AG04450 (cell line): ENCODE data around the gene LPIN1. TPM values are rescaled to one million over a fixed set of nuclear protein-coding genes. Genes with fewer than 3 reads are reported as not detected.
A peak's percentile ranks its signal among the peaks of the same experiment; 100 is the strongest.

Source experiments
- CTCF ChIA-PET: fragments of 300-600, 350-600 bp; formaldehyde crosslinking; extraction: SDS; loops from one replicate; lab custom pipeline; 2022; ENCODE audit warnings: antibody characterized with exemption, inconsistent platforms; lab: Charles Lee
- POLR2A ChIA-PET: fragments of 350-600 bp; formaldehyde crosslinking; extraction: SDS; loops from one replicate; lab custom pipeline; 2021; ENCODE audit warnings: antibody characterized with exemption, inconsistent platforms; lab: Yijun Ruan, JAX
- DNase-seq: peaks from one replicate; pipeline ENCODE4 v3.0.0-alpha.2; 2011; ENCODE audit warnings: low read depth, low spot score
- H3K27ac ChIP-seq: one replicate; pipeline ENCODE4 v1.5.1; 2012; ENCODE audit warnings: low read depth, low read length, control low read depth
- H3K27me3 ChIP-seq: one replicate; pipeline ENCODE4 v1.6.0; 2012; ENCODE audit warnings: low read length; ENCODE audit not compliant: control insufficient read depth, insufficient read depth
- H3K4me3 ChIP-seq: 2 replicates; pipeline ENCODE4 v1.5.1; 2011; ENCODE audit warnings: mild to moderate bottlenecking, low read depth, low read length, control low read depth
- H3K9me3 ChIP-seq: 2 replicates; pipeline ENCODE4 v1.5.1; 2012; ENCODE audit warnings: low read length; ENCODE audit not compliant: control insufficient read depth, insufficient read depth
- polyA plus RNA-seq: library from polyadenylated mRNA; depleted of rRNA; stranded (reverse); fragments of >200 nt; gene quantifications from 2 replicates; pipeline ENCODE4 v1.2.3, GENCODE V29; 2011
- TF ChIP-seq, protein P1 (sequence below): IDR thresholded peaks from 2 replicates; pipeline ENCODE4 v1.5.1; 2011; ENCODE audit warnings: low read depth, low read length, control low read depth, inconsistent platforms

The LPIN1 gene
- polyA plus RNA-seq, 1 experiment: 40.5 TPM

DNA sequence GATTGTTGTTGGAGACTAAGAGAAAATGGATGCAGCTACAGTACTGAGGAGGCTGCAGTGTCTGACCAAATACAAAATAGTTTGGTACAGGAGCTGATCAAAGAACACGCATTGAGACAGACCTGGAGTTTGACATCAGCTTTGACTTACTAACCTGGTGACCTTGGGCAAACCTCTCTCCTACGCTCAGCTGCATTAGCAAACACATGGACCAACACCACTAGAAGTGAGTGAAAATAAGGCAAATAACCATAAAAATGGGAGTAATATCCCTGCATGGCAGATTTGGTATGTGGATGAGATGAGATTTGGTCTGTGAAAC, 126.5 kb downstream of the LPIN1 start:
- Histone ChIP-seq H3K27me3 (peaks cover 5% of the 10 kb centered on the region), H3K4me3 (no peak overlapping the region), H3K27ac (no peak overlapping the region), H3K9me3 (no peaks in the 10 kb centered on the region)
- POLR2A ChIA-PET: no interaction called here
- TF ChIP-seq, protein P1, sequence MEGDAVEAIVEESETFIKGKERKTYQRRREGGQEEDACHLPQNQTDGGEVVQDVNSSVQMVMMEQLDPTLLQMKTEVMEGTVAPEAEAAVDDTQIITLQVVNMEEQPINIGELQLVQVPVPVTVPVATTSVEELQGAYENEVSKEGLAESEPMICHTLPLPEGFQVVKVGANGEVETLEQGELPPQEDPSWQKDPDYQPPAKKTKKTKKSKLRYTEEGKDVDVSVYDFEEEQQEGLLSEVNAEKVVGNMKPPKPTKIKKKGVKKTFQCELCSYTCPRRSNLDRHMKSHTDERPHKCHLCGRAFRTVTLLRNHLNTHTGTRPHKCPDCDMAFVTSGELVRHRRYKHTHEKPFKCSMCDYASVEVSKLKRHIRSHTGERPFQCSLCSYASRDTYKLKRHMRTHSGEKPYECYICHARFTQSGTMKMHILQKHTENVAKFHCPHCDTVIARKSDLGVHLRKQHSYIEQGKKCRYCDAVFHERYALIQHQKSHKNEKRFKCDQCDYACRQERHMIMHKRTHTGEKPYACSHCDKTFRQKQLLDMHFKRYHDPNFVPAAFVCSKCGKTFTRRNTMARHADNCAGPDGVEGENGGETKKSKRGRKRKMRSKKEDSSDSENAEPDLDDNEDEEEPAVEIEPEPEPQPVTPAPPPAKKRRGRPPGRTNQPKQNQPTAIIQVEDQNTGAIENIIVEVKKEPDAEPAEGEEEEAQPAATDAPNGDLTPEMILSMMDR: no peak
- DNase-seq: no peak
- CTCF ChIA-PET: interaction anchor here (0.6 to 1.9 kb wide), 3 partner anchors 244 to 1134 kb away, joined by 5 to 9 read pairs (median 7); partner anchors contain the start of gene TRIB2

DNA sequence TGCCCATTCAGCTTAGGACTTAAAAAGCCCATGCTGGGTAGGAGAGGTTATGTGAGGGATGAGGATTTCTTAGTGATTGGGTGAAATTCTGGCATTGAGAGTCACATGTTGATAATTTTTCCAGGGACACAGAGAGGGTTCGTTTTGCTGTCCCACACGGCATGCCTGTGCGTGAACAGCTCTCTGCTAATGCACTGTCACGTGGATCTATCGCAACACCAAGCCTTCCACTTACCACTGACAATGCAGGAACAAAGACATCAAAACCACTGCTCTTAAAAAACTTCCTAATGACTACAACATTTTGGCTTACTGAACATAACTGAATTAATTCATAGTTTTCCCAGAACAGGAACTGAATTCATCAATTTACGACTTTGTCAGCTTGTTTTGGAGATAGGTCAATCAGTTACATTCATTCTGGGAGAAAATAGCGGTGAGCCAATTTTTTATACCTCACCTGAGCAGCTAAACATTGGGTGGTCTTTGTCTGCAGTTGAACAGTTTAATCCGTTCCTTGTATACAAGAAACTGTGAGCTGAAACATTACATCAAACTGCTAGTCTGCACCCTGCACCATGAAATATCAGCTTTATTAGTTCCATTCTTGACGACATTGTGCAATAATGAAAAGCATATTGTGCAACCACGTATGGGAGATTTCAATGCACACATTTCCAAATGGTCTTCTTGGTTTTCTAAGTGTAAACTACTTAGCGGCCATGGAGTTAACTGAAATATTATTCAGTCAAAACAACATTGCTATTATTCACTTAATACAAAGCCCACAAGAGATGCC, 127.1 kb downstream of the LPIN1 start:
- Histone ChIP-seq H3K27ac (no peak overlapping the region), H3K27me3 (peaks cover 5% of the 10 kb centered on the region), H3K4me3 (no peak overlapping the region), H3K9me3 (no peaks in the 10 kb centered on the region)
- TF ChIP-seq, protein P1: no peak
- DNase-seq: peak; percentile 13
- ChIA-PET CTCF (interaction anchor here (0.6 to 1.9 kb wide), 3 partner anchors 243 to 1133 kb away, joined by 5 to 9 read pairs (median 7); partner anchors contain the start of gene TRIB2), POLR2A (interaction anchor here (0.6 kb wide), 1 partner anchor 9 kb away, joined by 8 read pairs; no protein-coding TSS in a partner anchor)

DNA sequence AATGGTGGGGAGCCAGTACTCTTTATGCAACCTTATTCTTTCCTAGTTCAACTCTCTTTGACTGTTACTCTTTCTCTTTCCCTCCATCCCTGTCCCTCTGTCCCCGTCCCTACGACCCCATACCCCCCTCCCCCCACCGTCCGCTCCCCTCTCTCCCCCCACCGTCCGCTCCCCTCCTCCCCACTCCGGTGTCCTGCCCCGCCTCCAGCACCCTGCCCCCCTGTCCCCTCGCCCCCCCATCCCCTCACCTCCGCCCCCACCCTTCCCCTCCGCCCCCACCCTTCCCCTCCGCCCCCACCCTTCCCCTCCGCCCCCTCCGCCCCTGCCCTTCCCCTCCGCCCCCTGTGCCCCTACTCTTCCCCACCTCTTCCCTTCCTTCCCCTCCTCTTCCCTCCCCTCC, 128.4 kb downstream of the LPIN1 start:
- ChIA-PET POLR2A (no interaction called here), CTCF (no interaction called here)
- H3K27ac ChIP-seq: no peak overlapping the region
- no peaks in the 10 kb centered on the region for H3K9me3 ChIP-seq
- H3K27me3 ChIP-seq: peaks cover 2% of the 10 kb centered on the region
- no peak for DNase-seq
- no peak overlapping the region for H3K4me3 ChIP-seq
- TF ChIP-seq, protein P1: no peak

DNA sequence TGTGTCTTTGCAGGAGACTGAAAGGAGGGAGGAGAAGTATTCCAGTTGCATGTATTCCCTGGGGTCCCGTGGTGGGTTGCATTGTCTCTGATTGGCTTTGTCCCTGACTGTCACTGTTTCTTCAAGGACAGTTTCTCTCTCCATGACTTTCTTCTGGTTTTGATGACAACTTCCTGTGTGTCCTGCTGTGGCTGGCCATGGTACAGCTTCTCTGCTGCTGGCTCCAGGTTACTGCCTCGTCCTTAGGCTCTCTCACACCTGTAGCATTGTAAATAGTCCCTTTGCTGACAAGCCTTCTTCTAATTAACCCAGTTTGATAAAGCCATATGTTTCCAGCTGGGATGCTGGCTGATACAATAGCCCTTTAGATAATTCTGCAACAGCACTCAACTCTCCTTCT, 129.0 kb downstream of the LPIN1 start:
- no peak overlapping the region for H3K4me3 ChIP-seq
- POLR2A ChIA-PET: no interaction called here
- H3K27me3 ChIP-seq: peaks cover 2% of the 10 kb centered on the region
- DNase-seq: no peak
- no peaks in the 10 kb centered on the region for H3K9me3 ChIP-seq
- CTCF ChIA-PET: no interaction called here
- TF ChIP-seq, protein P1: no peak
- no peak overlapping the region for H3K27ac ChIP-seq

DNA sequence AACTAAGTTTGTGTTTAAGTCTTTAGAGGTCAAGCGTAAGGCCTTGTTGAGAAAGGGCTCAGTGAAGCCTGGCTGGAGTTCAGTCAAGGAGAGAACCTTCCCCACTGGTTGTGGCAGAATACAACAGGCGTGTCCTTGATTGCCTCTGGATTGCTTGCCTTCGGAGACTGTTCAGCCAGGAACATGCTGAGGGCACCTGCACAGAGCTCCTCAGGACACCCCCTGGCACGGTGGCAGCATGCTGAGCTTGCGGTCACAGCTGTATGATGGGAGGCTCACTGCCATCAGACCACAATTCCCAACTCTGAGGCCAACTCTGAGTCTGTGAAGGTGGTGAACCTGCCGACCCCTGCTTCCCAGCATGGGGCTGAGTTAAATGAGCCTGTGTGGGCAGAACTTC, 130.0 kb downstream of the LPIN1 start:
- H3K4me3 ChIP-seq: no peak overlapping the region
- H3K27ac ChIP-seq: no peak overlapping the region
- ChIA-PET CTCF (no interaction called here), POLR2A (no interaction called here)
- DNase-seq: no peak
- no peaks in the 10 kb centered on the region for H3K9me3 ChIP-seq
- TF ChIP-seq, protein P1: no peak
- peaks cover 2% of the 10 kb centered on the region for H3K27me3 ChIP-seq
